ENCODE results near the gene INPP5D.

INPP5D gene

GRCh38 chr2:233250985-233251305 is 190.8 kb downstream of the INPP5D start:
- no peak for DNase-seq

- DNase-seq: peak; percentile 97
Measured at GRCh38 chr2:233251306-233252116, 191.4 kb downstream of the INPP5D start, which contains the start of gene ATG16L1. TSS of gene ATG16L1 (plus strand) at chr2:233251673. CDS start at chr2:233251828, 155 bp downstream.

GRCh38 chr2:233252227-233252626 is 192.1 kb downstream of the INPP5D start:
- DNase-seq: no peak

- no peak for DNase-seq
Measured at GRCh38 chr2:233255151-233255550, 195.0 kb downstream of the INPP5D start.

GRCh38 chr2:233256048-233256447 is 195.9 kb downstream of the INPP5D start:
- no peak for DNase-seq

Data from 8988T (cell line).